NCI-H1694 (cell line): ENCODE data around the gene PEX14.

ENCODE experiments used
- DNase-seq: peaks from one replicate; lab custom pipeline; 2025; lab: John Stamatoyannopoulos, UW

Gene PEX14

GRCh38 chr1:10667861-10668761, 193.4 kb downstream of the PEX14 start:
- DNase-seq, result no peak

- DNase-seq, result no peak
Observed at GRCh38 chr1:10669570-10669969, 194.8 kb downstream of the PEX14 start.

GRCh38 chr1:10670190-10670589, 195.4 kb downstream of the PEX14 start:
- DNase-seq, result no peak

- no peak for DNase-seq
Observed at GRCh38 chr1:10671090-10671489, 196.3 kb downstream of the PEX14 start.

- DNase-seq, result no peak
Observed at GRCh38 chr1:10671622-10672342, 197.0 kb downstream of the PEX14 start.

- no peak for DNase-seq
Observed at GRCh38 chr1:10672343-10673050, 197.7 kb downstream of the PEX14 start.

GRCh38 chr1:10673109-10673711, 198.5 kb downstream of the PEX14 start:
- DNase-seq, result no peak

GRCh38 chr1:10674222-10674621, 199.5 kb downstream of the PEX14 start:
- no peak for DNase-seq

GRCh38 chr1:10674700-10675609, 200.2 kb downstream of the PEX14 start:
- no peak for DNase-seq

GRCh38 chr1:10675813-10676212, 201.1 kb downstream of the PEX14 start:
- DNase-seq, result no peak

GRCh38 chr1:10676963-10677362, 202.2 kb downstream of the PEX14 start:
- DNase-seq, result no peak

- no peak for DNase-seq
Observed at GRCh38 chr1:10677491-10678391, 203.0 kb downstream of the PEX14 start.

GRCh38 chr1:10678402-10678801, 203.7 kb downstream of the PEX14 start:
- DNase-seq, result no peak

GRCh38 chr1:10678852-10679251, 204.1 kb downstream of the PEX14 start:
- no peak for DNase-seq

GRCh38 chr1:10679496-10680220, 204.9 kb downstream of the PEX14 start:
- peak; percentile 85 for DNase-seq
